Measurements from ENCODE around the gene FNTB.

Gene FNTB

GRCh38 chr14:65038966-65039365 lies 52.3 kb downstream of the FNTB start:
- Histone ChIP-seq H3K9me3 (ENCODE audit: insufficient read depth, low read length, severe bottlenecking) (no peaks in the 10 kb centered on the region), H2AFZ (ENCODE audit: low read depth, low read length) (no peak overlapping the region), H3K4me2 (ENCODE audit: insufficient read depth, low read length) (no peak overlapping the region), H3K79me2 (ENCODE audit: insufficient read depth, low read length) (no peaks in the 10 kb centered on the region), H4K20me1 (ENCODE audit: insufficient read depth, low read length) (no peaks in the 10 kb centered on the region), H3K9ac (ENCODE audit: low read depth, low read length) (no peak overlapping the region), H3K4me1 (ENCODE audit: insufficient read depth, low read length) (no peaks in the 10 kb centered on the region), H3K4me3 (ENCODE audit: low read depth in 1 of 2, low read length in 2 of 2) (no peak overlapping the region), H3K36me3 (ENCODE audit: insufficient read depth, low read length) (peaks cover 24% of the 10 kb centered on the region), H3K27ac (ENCODE audit: low read length) (no peak overlapping the region), H3K27me3 (ENCODE audit: insufficient read depth, low read length, poor library complexity) (no peaks in the 10 kb centered on the region)
- ATAC-seq (ENCODE audit: insufficient read depth, low read depth) (no peak), DNase-seq (no peak)
- TF ChIP-seq EZH2 (IDR thresholded peaks at IDR 0.05; ENCODE audit: borderline replicate concordance, low read depth, low read length, severe bottlenecking) (no peak), CTCF (IDR thresholded peaks at IDR 0.05; ENCODE audit: borderline replicate concordance, extremely low read depth, low read length, poor library complexity, severe bottlenecking) (no peak)

GRCh38 chr14:65040666-65041433 lies 54.2 kb downstream of the FNTB start:
- H3K36me3 ChIP-seq (ENCODE audit: insufficient read depth, low read length), result peaks cover 34% of the 10 kb centered on the region
- no peaks in the 10 kb centered on the region for H3K79me2 ChIP-seq (ENCODE audit: insufficient read depth, low read length)
- no peak overlapping the region for H2AFZ ChIP-seq (ENCODE audit: low read depth, low read length)
- no peaks in the 10 kb centered on the region for H3K9me3 ChIP-seq (ENCODE audit: insufficient read depth, low read length, severe bottlenecking)
- no peaks in the 10 kb centered on the region for H3K27me3 ChIP-seq (ENCODE audit: insufficient read depth, low read length, poor library complexity)
- no peak overlapping the region for H3K27ac ChIP-seq (ENCODE audit: low read length)
- TF ChIP-seq CTCF (IDR thresholded peaks at IDR 0.05; ENCODE audit: borderline replicate concordance, extremely low read depth, low read length, poor library complexity, severe bottlenecking) (no peak), EZH2 (IDR thresholded peaks at IDR 0.05; ENCODE audit: borderline replicate concordance, low read depth, low read length, severe bottlenecking) (no peak)
- ATAC-seq (ENCODE audit: insufficient read depth, low read depth), result no peak
- H3K4me3 ChIP-seq (ENCODE audit: low read depth in 1 of 2, low read length in 2 of 2), result no peak overlapping the region
- no peak overlapping the region for H3K9ac ChIP-seq (ENCODE audit: low read depth, low read length)
- no peak for DNase-seq
- no peaks in the 10 kb centered on the region for H3K4me1 ChIP-seq (ENCODE audit: insufficient read depth, low read length)
- no peak overlapping the region for H3K4me2 ChIP-seq (ENCODE audit: insufficient read depth, low read length)
- no peaks in the 10 kb centered on the region for H4K20me1 ChIP-seq (ENCODE audit: insufficient read depth, low read length)

GRCh38 chr14:65041434-65041915 lies 54.8 kb downstream of the FNTB start:
- no peak for TF ChIP-seq EZH2 (IDR thresholded peaks at IDR 0.05; ENCODE audit: borderline replicate concordance, low read depth, low read length, severe bottlenecking)
- no peak for TF ChIP-seq CTCF (IDR thresholded peaks at IDR 0.05; ENCODE audit: borderline replicate concordance, extremely low read depth, low read length, poor library complexity, severe bottlenecking)
- DNase-seq (no peak), ATAC-seq (ENCODE audit: insufficient read depth, low read depth) (no peak)
- no peak overlapping the region for H3K9ac ChIP-seq (ENCODE audit: low read depth, low read length)
- H4K20me1 ChIP-seq (ENCODE audit: insufficient read depth, low read length), result no peaks in the 10 kb centered on the region
- H2AFZ ChIP-seq (ENCODE audit: low read depth, low read length), result no peak overlapping the region
- H3K79me2 ChIP-seq (ENCODE audit: insufficient read depth, low read length), result no peaks in the 10 kb centered on the region
- H3K9me3 ChIP-seq (ENCODE audit: insufficient read depth, low read length, severe bottlenecking), result no peaks in the 10 kb centered on the region
- H3K27me3 ChIP-seq (ENCODE audit: insufficient read depth, low read length, poor library complexity), result no peaks in the 10 kb centered on the region
- H3K4me1 ChIP-seq (ENCODE audit: insufficient read depth, low read length), result no peaks in the 10 kb centered on the region
- H3K36me3 ChIP-seq (ENCODE audit: insufficient read depth, low read length), result peaks cover 34% of the 10 kb centered on the region
- no peak overlapping the region for H3K27ac ChIP-seq (ENCODE audit: low read length)
- H3K4me2 ChIP-seq (ENCODE audit: insufficient read depth, low read length), result no peak overlapping the region
- H3K4me3 ChIP-seq (ENCODE audit: low read depth in 1 of 2, low read length in 2 of 2), result no peak overlapping the region

Measured in DND-41 (cell line).